GM23338 (cell line): ENCODE results near the gene MET. TPM values are rescaled to one million over a fixed set of nuclear protein-coding genes. Genes with fewer than 3 reads are reported as not detected.

Experiments used
- ATAC-seq: fragments of 200-7000 bp; cut with Tn5 transposase; 3 replicates; pipeline ENCODE4 v1.9.1; 2020
- DNase-seq: peaks from one replicate; pipeline ENCODE4 v3.0.0-alpha.2; 2015; ENCODE audit warnings: low spot score
- H2AFZ ChIP-seq: fragments of 200-600 bp; sonication (generic); 2 replicates; pipeline ENCODE4 v1.8.0; 2016; ENCODE audit warnings: antibody characterized with exemption, mild to moderate bottlenecking, moderate library complexity
- H3F3A ChIP-seq: fragments of 200-600 bp; sonication (generic); replicated peaks from 2 replicates; pipeline ENCODE4 v1.8.0; 2017; ENCODE audit warnings: antibody characterized with exemption, mixed run types, low read depth
- H3K27ac ChIP-seq: fragments of 200-600 bp; sonication (generic); 2 replicates; pipeline ENCODE4 v1.6.1; 2016; ENCODE audit warnings: low read depth
- H3K27me3 ChIP-seq: fragments of 200-600 bp; sonication (generic); 2 replicates; pipeline ENCODE4 v1.8.0; 2016; ENCODE audit warnings: mild to moderate bottlenecking, mixed run types, moderate library complexity; ENCODE audit not compliant: insufficient read depth
- H3K36me3 ChIP-seq: fragments of 200-600 bp; sonication (generic); 2 replicates; pipeline ENCODE4 v1.8.0; 2016; ENCODE audit warnings: mild to moderate bottlenecking; ENCODE audit not compliant: insufficient read depth
- H3K4me1 ChIP-seq: fragments of 200-600 bp; sonication (generic); 2 replicates; pipeline ENCODE4 v1.8.0; 2016; ENCODE audit warnings: mild to moderate bottlenecking, moderate library complexity; ENCODE audit not compliant: insufficient read depth
- H3K4me2 ChIP-seq: fragments of 200-600 bp; sonication (generic); 2 replicates; pipeline ENCODE4 v1.7.1; 2017; ENCODE audit warnings: mixed run types
- H3K4me3 ChIP-seq: fragments of 200-600 bp; sonication (generic); 2 replicates; pipeline ENCODE4 v1.6.1; 2016; ENCODE audit warnings: mixed run types
- H3K79me2 ChIP-seq: fragments of 200-600 bp; sonication (generic); replicated peaks from 2 replicates; pipeline ENCODE4 v1.8.0; 2017; ENCODE audit warnings: mild to moderate bottlenecking; ENCODE audit not compliant: insufficient read depth
- H3K9me2 ChIP-seq: fragments of 200-600 bp; sonication (generic); 2 replicates; pipeline ENCODE4 v1.8.0; 2017; ENCODE audit not compliant: insufficient read depth
- H4K20me1 ChIP-seq: fragments of 200-600 bp; sonication (generic); replicated peaks from 2 replicates; pipeline ENCODE4 v1.8.0; 2017; ENCODE audit warnings: mild to moderate bottlenecking; ENCODE audit not compliant: insufficient read depth
- H3K27ac Mint-ChIP-seq: 2 replicates; pipeline ENCODE4 v1.8.0; 2020; ENCODE audit warnings: inconsistent platforms, mild to moderate bottlenecking, moderate library complexity, mixed read lengths
- H3K27me3 Mint-ChIP-seq: 3 replicates; pipeline ENCODE4 v1.8.0; 2022; ENCODE audit warnings: low read depth, mild to moderate bottlenecking, moderate library complexity, mixed read lengths, inconsistent platforms; ENCODE audit not compliant: insufficient read depth, poor library complexity
- H3K36me3 Mint-ChIP-seq: 3 replicates; pipeline ENCODE4 v1.8.0; 2021; ENCODE audit warnings: low read depth, mild to moderate bottlenecking, inconsistent platforms, moderate library complexity, mixed read lengths
- H3K4me1 Mint-ChIP-seq: 3 replicates; pipeline ENCODE4 v1.8.0; 2020; ENCODE audit warnings: mild to moderate bottlenecking, inconsistent platforms, mixed read lengths
- H3K4me3 Mint-ChIP-seq: 3 replicates; pipeline ENCODE4 v1.8.0; 2021; ENCODE audit warnings: moderate library complexity, mild to moderate bottlenecking, inconsistent platforms, mixed read lengths
- H3K9me3 Mint-ChIP-seq: 3 replicates; pipeline ENCODE4 v1.8.0; 2020; ENCODE audit warnings: moderate library complexity, mild to moderate bottlenecking, inconsistent platforms, mixed read lengths
- JUNB ChIP-seq: IDR thresholded peaks from one replicate; pipeline ENCODE4 v1.6.1; 2016; ENCODE audit warnings: antibody characterized with exemption; ENCODE audit not compliant: unreplicated experiment
- NANOG ChIP-seq: IDR thresholded peaks from 2 replicates; pipeline ENCODE4 v1.6.1; 2016; ENCODE audit warnings: antibody characterized with exemption, borderline replicate concordance
- ZNF114 ChIP-seq: fragments of 250-450 bp; sonication (Bioruptor Pico); IDR thresholded peaks from 2 replicates; pipeline ENCODE4 v1.5.0; 2020; ENCODE audit warnings: mild to moderate bottlenecking, moderate library complexity
- ZNF331 ChIP-seq: fragments of 250-450 bp; sonication (Bioruptor Pico); IDR thresholded peaks from 2 replicates; pipeline ENCODE4 v1.5.0; 2020; ENCODE audit warnings: low read depth, mild to moderate bottlenecking, moderate library complexity
- polyA plus RNA-seq: library from polyadenylated mRNA; unstranded; fragments of >200 nt; fragmentation: Nextera tagmentation; extraction: Ambion mirVana; gene quantifications from 2 replicates; pipeline ENCODE4 v1.2.1, GENCODE V29; 2016
- total RNA-seq: library from RNA; depleted of rRNA; stranded (reverse); fragments of >200 nt; shearing (Covaris generic); gene quantifications from 2 replicates; pipeline ENCODE4 v1.2.3, GENCODE V29; 2014
- TF ChIP-seq, protein P1 (sequence below), 2 experiments: fragments of 200-600 bp in 1 of 2; sonication (generic) in 1 of 2; conservative IDR thresholded peaks; 2 replicates each; pipeline versions ENCODE4 v1.5.1 to v1.6.1; 2016 to 2017; ENCODE audit warnings: antibody characterized with exemption in 2 of 2, low read depth in 2 of 2, mild to moderate bottlenecking in 2 of 2, moderate library complexity in 1 of 2
- TF ChIP-seq, protein P2 (sequence below): fragments of 250-450 bp; sonication (Bioruptor Pico); IDR thresholded peaks from 2 replicates; pipeline ENCODE4 v1.5.0; 2020; ENCODE audit warnings: mild to moderate bottlenecking, moderate library complexity

Gene MET
- total and polyA plus RNA-seq, 2 experiments from 2014 or later: 4.8 to 23.1 TPM

- H3K4me2 ChIP-seq: no peak overlapping the region
- no peaks in the 10 kb centered on the region for H3K27me3 ChIP-seq
- H3F3A ChIP-seq: no peaks in the 10 kb centered on the region
- no peak overlapping the region for H3K4me3 Mint-ChIP-seq
- no peaks in the 10 kb centered on the region for H3K4me1 ChIP-seq
- no peak for TF ChIP-seq NANOG
- DNase-seq (no peak), ATAC-seq (no peak)
- H2AFZ ChIP-seq: no peak overlapping the region
- H3K79me2 ChIP-seq: no peaks in the 10 kb centered on the region
- no peaks in the 10 kb centered on the region; the same call in 2 of the 3 replicates for H3K4me1 Mint-ChIP-seq
- no peak overlapping the region for H3K27ac Mint-ChIP-seq
- H3K27ac ChIP-seq: no peak overlapping the region
- H3K9me2 ChIP-seq: no peaks in the 10 kb centered on the region
- H4K20me1 ChIP-seq: no peaks in the 10 kb centered on the region
- no peaks in the 10 kb centered on the region for H3K27me3 Mint-ChIP-seq
- H3K36me3 Mint-ChIP-seq: peaks cover 26% of the 10 kb centered on the region
- H3K4me3 ChIP-seq: no peak overlapping the region
- H3K36me3 ChIP-seq: no peaks in the 10 kb centered on the region
- peaks cover 36% of the 10 kb centered on the region for H3K9me3 Mint-ChIP-seq
Observed at GRCh38 chr7:116752305-116753074, 80.5 kb downstream of the MET start.

DNA sequence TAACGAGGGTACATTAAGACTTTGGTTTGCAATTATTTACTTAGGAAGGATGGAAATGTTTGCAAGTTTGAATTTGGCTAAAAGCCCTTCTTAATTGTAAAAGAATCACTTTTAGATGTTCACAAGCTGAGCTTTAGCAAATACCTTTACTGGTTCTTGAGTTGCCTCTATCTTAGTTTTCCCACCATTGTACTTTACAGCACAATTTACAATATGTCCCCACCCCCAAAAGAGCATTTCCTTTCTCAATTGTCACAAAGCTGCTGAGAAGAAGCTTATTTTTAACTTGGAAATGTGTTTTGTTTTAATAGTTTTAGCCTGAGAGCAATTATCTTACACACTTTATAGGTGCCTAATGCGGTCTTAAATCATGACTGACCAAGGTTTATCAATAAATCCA lies 81.1 kb downstream of the MET start:
- Mint-ChIP-seq H3K27ac (no peak overlapping the region), H3K27me3 (no peaks in the 10 kb centered on the region), H3K4me1 (no peaks in the 10 kb centered on the region; the same call in 2 of the 3 replicates), H3K4me3 (no peak overlapping the region), H3K36me3 (peaks cover 22% of the 10 kb centered on the region), H3K9me3 (peaks cover 31% of the 10 kb centered on the region)
- H4K20me1 ChIP-seq: no peaks in the 10 kb centered on the region
- no peak overlapping the region for H2AFZ ChIP-seq
- DNase-seq (no peak), ATAC-seq (no peak)
- H3K4me2 ChIP-seq: no peak overlapping the region
- H3K9me2 ChIP-seq: no peaks in the 10 kb centered on the region
- H3K27ac ChIP-seq: no peak overlapping the region
- no peaks in the 10 kb centered on the region for H3K4me1 ChIP-seq
- TF ChIP-seq, protein P1, sequence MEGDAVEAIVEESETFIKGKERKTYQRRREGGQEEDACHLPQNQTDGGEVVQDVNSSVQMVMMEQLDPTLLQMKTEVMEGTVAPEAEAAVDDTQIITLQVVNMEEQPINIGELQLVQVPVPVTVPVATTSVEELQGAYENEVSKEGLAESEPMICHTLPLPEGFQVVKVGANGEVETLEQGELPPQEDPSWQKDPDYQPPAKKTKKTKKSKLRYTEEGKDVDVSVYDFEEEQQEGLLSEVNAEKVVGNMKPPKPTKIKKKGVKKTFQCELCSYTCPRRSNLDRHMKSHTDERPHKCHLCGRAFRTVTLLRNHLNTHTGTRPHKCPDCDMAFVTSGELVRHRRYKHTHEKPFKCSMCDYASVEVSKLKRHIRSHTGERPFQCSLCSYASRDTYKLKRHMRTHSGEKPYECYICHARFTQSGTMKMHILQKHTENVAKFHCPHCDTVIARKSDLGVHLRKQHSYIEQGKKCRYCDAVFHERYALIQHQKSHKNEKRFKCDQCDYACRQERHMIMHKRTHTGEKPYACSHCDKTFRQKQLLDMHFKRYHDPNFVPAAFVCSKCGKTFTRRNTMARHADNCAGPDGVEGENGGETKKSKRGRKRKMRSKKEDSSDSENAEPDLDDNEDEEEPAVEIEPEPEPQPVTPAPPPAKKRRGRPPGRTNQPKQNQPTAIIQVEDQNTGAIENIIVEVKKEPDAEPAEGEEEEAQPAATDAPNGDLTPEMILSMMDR (conservative IDR thresholded peaks at IDR 0.05; ENCODE audit: low read depth in 2 of 2): no peak
- TF ChIP-seq ZNF331 (CRISPR knock-in tag) (no peak), ZNF114 (CRISPR knock-in tag) (no peak), NANOG (no peak), JUNB (no peak)
- TF ChIP-seq, protein P2, sequence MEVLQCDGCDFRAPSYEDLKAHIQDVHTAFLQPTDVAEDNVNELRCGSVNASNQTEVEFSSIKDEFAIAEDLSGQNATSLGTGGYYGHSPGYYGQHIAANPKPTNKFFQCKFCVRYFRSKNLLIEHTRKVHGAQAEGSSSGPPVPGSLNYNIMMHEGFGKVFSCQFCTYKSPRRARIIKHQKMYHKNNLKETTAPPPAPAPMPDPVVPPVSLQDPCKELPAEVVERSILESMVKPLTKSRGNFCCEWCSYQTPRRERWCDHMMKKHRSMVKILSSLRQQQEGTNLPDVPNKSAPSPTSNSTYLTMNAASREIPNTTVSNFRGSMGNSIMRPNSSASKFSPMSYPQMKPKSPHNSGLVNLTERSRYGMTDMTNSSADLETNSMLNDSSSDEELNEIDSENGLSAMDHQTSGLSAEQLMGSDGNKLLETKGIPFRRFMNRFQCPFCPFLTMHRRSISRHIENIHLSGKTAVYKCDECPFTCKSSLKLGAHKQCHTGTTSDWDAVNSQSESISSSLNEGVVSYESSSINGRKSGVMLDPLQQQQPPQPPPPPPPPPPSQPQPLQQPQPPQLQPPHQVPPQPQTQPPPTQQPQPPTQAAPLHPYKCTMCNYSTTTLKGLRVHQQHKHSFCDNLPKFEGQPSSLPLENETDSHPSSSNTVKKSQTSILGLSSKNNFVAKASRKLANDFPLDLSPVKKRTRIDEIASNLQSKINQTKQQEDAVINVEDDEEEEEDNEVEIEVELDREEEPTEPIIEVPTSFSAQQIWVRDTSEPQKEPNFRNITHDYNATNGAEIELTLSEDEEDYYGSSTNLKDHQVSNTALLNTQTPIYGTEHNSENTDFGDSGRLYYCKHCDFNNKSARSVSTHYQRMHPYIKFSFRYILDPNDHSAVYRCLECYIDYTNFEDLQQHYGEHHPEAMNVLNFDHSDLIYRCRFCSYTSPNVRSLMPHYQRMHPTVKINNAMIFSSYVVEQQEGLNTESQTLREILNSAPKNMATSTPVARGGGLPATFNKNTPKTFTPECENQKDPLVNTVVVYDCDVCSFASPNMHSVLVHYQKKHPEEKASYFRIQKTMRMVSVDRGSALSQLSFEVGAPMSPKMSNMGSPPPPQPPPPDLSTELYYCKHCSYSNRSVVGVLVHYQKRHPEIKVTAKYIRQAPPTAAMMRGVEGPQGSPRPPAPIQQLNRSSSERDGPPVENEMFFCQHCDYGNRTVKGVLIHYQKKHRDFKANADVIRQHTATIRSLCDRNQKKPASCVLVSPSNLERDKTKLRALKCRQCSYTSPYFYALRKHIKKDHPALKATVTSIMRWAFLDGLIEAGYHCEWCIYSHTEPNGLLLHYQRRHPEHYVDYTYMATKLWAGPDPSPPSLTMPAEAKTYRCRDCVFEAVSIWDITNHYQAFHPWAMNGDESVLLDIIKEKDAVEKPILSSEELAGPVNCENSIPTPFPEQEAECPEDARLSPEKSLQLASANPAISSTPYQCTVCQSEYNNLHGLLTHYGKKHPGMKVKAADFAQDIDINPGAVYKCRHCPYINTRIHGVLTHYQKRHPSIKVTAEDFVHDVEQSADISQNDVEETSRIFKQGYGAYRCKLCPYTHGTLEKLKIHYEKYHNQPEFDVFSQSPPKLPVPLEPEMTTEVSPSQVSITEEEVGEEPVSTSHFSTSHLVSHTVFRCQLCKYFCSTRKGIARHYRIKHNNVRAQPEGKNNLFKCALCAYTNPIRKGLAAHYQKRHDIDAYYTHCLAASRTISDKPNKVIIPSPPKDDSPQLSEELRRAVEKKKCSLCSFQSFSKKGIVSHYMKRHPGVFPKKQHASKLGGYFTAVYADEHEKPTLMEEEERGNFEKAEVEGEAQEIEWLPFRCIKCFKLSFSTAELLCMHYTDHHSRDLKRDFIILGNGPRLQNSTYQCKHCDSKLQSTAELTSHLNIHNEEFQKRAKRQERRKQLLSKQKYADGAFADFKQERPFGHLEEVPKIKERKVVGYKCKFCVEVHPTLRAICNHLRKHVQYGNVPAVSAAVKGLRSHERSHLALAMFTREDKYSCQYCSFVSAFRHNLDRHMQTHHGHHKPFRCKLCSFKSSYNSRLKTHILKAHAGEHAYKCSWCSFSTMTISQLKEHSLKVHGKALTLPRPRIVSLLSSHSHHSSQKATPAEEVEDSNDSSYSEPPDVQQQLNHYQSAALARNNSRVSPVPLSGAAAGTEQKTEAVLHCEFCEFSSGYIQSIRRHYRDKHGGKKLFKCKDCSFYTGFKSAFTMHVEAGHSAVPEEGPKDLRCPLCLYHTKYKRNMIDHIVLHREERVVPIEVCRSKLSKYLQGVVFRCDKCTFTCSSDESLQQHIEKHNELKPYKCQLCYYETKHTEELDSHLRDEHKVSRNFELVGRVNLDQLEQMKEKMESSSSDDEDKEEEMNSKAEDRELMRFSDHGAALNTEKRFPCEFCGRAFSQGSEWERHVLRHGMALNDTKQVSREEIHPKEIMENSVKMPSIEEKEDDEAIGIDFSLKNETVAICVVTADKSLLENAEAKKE: no peak
- no peaks in the 10 kb centered on the region for H3K79me2 ChIP-seq
- no peaks in the 10 kb centered on the region for H3F3A ChIP-seq
- no peak overlapping the region for H3K4me3 ChIP-seq
- no peaks in the 10 kb centered on the region for H3K27me3 ChIP-seq
- no peaks in the 10 kb centered on the region for H3K36me3 ChIP-seq
